ENCODE measurements around the gene SERPINA1.

- TF ChIP-seq CTCF (IDR thresholded peaks at IDR 0.05), result no peak
- TF ChIP-seq EZH2 (IDR thresholded peaks at IDR 0.05; ENCODE audit: borderline replicate concordance, insufficient read depth, low read depth, low read length, poor library complexity, severe bottlenecking), result no peak
These were observed 24.4 kb downstream of the SERPINA1 start for GRCh38 chr14:94364037-94364436.

Data from B cell (primary cell).